Nephron (organoid): Measurements from ENCODE around the gene FOXO3.
"Not testable (repeated sequence)": the region's sequence is repeated elsewhere in the genome, so short reads cannot be mapped to it uniquely, and the experiment has no call there.

Experiments
- H3K27ac Mint-ChIP-seq, 3 experiments: 2 replicates each; pipeline ENCODE4 v1.8.0; 2020; ENCODE audit warnings: mixed read lengths in 3 of 3, mild to moderate bottlenecking in 2 of 3, moderate library complexity in 1 of 3
- H3K27me3 Mint-ChIP-seq: 2 replicates; pipeline ENCODE4 v1.8.0; 2021; ENCODE audit warnings: low read depth, mild to moderate bottlenecking, moderate library complexity, mixed read lengths
- H3K36me3 Mint-ChIP-seq: 2 replicates; pipeline ENCODE4 v1.8.0; 2020; ENCODE audit warnings: low read depth, mixed read lengths
- H3K4me1 Mint-ChIP-seq: 2 replicates; pipeline ENCODE4 v1.8.0; 2020; ENCODE audit warnings: mixed read lengths
- H3K4me3 Mint-ChIP-seq, 3 experiments: 2 replicates each; pipeline ENCODE4 v1.8.0; 2020; ENCODE audit warnings: mild to moderate bottlenecking in 3 of 3, mixed read lengths in 3 of 3, moderate library complexity in 2 of 3
- H3K9me3 Mint-ChIP-seq: 2 replicates; pipeline ENCODE4 v1.8.0; 2020; ENCODE audit warnings: mixed read lengths
- CTCF ChIP-seq, 3 experiments: fragments of 200-600 bp; sonication (generic); IDR thresholded peaks; one replicate each; pipeline ENCODE4 v1.5.0; 2021; ENCODE audit warnings: antibody characterized with exemption in 3 of 3; ENCODE audit not compliant: unreplicated experiment in 3 of 3

The FOXO3 gene

GRCh38 chr6:108677894-108678293 lies 117.2 kb downstream of the FOXO3 start:
- Mint-ChIP-seq H3K4me3 (no peak overlapping the region), H3K4me1 (peaks cover 50% of the 10 kb centered on the region), H3K9me3 (no peaks in the 10 kb centered on the region), H3K27ac (peak overlapping the region in 2 of 3 experiments; percentile 55 to 69), H3K27me3 (no peaks in the 10 kb centered on the region), H3K36me3 (peaks cover 22% of the 10 kb centered on the region)
- TF ChIP-seq CTCF (IDR thresholded peaks at IDR 0.05; ENCODE audit: unreplicated experiment in 3 of 3) = no peak

GRCh38 chr6:108680314-108680713 lies 119.6 kb downstream of the FOXO3 start:
- not testable (repeated sequence) for H3K27me3 Mint-ChIP-seq, H3K4me3 Mint-ChIP-seq, H3K9me3 Mint-ChIP-seq, H3K27ac Mint-ChIP-seq
- H3K36me3 Mint-ChIP-seq = peaks cover 28% of the 10 kb centered on the region
- peaks cover 41% of the 10 kb centered on the region for H3K4me1 Mint-ChIP-seq

- not testable (repeated sequence) for H3K4me3 Mint-ChIP-seq, H3K9me3 Mint-ChIP-seq, H3K27me3 Mint-ChIP-seq
- Mint-ChIP-seq H3K27ac (peak overlapping the region; percentile 3 to 60 (median 9)), H3K4me1 (peaks cover 35% of the 10 kb centered on the region), H3K36me3 (peaks cover 40% of the 10 kb centered on the region)
These were observed 121.0 kb downstream of the FOXO3 start for GRCh38 chr6:108681721-108682120.

GRCh38 chr6:108682383-108683119 lies 121.8 kb downstream of the FOXO3 start:
- peaks cover 46% of the 10 kb centered on the region for H3K36me3 Mint-ChIP-seq
- not testable (repeated sequence) for H3K27ac Mint-ChIP-seq, H3K9me3 Mint-ChIP-seq, H3K4me3 Mint-ChIP-seq, H3K27me3 Mint-ChIP-seq
- peaks cover 26% of the 10 kb centered on the region for H3K4me1 Mint-ChIP-seq

GRCh38 chr6:108683976-108684375 lies 123.3 kb downstream of the FOXO3 start:
- H3K27ac Mint-ChIP-seq, H3K9me3 Mint-ChIP-seq, H3K4me3 Mint-ChIP-seq, H3K27me3 Mint-ChIP-seq: not testable (repeated sequence)
- peaks cover 20% of the 10 kb centered on the region for H3K4me1 Mint-ChIP-seq
- peaks cover 54% of the 10 kb centered on the region for H3K36me3 Mint-ChIP-seq

GRCh38 chr6:108684771-108685329 lies 124.1 kb downstream of the FOXO3 start:
- no peak overlapping the region for H3K4me3 Mint-ChIP-seq
- TF ChIP-seq CTCF (IDR thresholded peaks at IDR 0.05; ENCODE audit: unreplicated experiment in 3 of 3) = no peak

GRCh38 chr6:108685970-108686369 lies 125.3 kb downstream of the FOXO3 start:
- H3K36me3 Mint-ChIP-seq = peaks cover 38% of the 10 kb centered on the region
- no peak for TF ChIP-seq CTCF (IDR thresholded peaks at IDR 0.05; ENCODE audit: unreplicated experiment in 3 of 3)
- H3K4me3 Mint-ChIP-seq = no peak overlapping the region
- peak overlapping the region in 2 of 3 experiments; percentile 9 to 54 for H3K27ac Mint-ChIP-seq
- no peaks in the 10 kb centered on the region for H3K27me3 Mint-ChIP-seq
- peaks cover 20% of the 10 kb centered on the region for H3K4me1 Mint-ChIP-seq
- H3K9me3 Mint-ChIP-seq = no peaks in the 10 kb centered on the region

More at GRCh38 chr6:108684771-108685329, 124.1 kb downstream of the FOXO3 start:
- Mint-ChIP-seq H3K36me3 (peaks cover 47% of the 10 kb centered on the region), H3K4me1 (peaks cover 20% of the 10 kb centered on the region), H3K9me3 (no peaks in the 10 kb centered on the region), H3K27ac (peak overlapping the region in 2 of 3 experiments; percentile 28 to 55), H3K27me3 (no peaks in the 10 kb centered on the region)

GRCh38 chr6:108686896-108687295 lies 126.2 kb downstream of the FOXO3 start:
- no peaks in the 10 kb centered on the region for H3K27me3 Mint-ChIP-seq
- peaks cover 36% of the 10 kb centered on the region for H3K36me3 Mint-ChIP-seq
- H3K9me3 Mint-ChIP-seq = no peaks in the 10 kb centered on the region
- no peak for TF ChIP-seq CTCF (IDR thresholded peaks at IDR 0.05; ENCODE audit: unreplicated experiment in 3 of 3)
- no peak overlapping the region for H3K27ac Mint-ChIP-seq
- no peak overlapping the region for H3K4me3 Mint-ChIP-seq
- peaks cover 16% of the 10 kb centered on the region for H3K4me1 Mint-ChIP-seq
